GM23338 (cell line): Measurements from ENCODE around the gene ITIH4.
A peak's percentile ranks its signal among the peaks of the same experiment; 100 is the strongest.

ENCODE experiments used
- EZH2 ChIP-seq: fragments of 200-600 bp; sonication (generic); IDR thresholded peaks from one replicate; pipeline ENCODE4 v1.8.0; 2017; ENCODE audit warnings: antibody characterized with exemption, mild to moderate bottlenecking, low read depth; ENCODE audit not compliant: unreplicated experiment
- EZH2phosphoT487 ChIP-seq: fragments of 200-600 bp; sonication (generic); IDR thresholded peaks from one replicate; pipeline ENCODE4 v1.8.1; 2018; ENCODE audit warnings: antibody characterized with exemption; ENCODE audit not compliant: unreplicated experiment
- POLR2AphosphoS5 ChIP-seq: IDR thresholded peaks from 2 replicates; pipeline ENCODE4 v1.6.1; 2016; ENCODE audit warnings: antibody characterized with exemption, low read depth
- ZNF114 ChIP-seq: fragments of 250-450 bp; sonication (Bioruptor Pico); IDR thresholded peaks from 2 replicates; pipeline ENCODE4 v1.5.0; 2020; ENCODE audit warnings: mild to moderate bottlenecking, moderate library complexity
- TF ChIP-seq, protein P1 (sequence below), 2 experiments: fragments of 200-600 bp in 1 of 2; sonication (generic) in 1 of 2; conservative IDR thresholded peaks; 2 replicates each; pipeline versions ENCODE4 v1.5.1 to v1.6.1; 2016 to 2017; ENCODE audit warnings: antibody characterized with exemption in 2 of 2, low read depth in 2 of 2, mild to moderate bottlenecking in 2 of 2, moderate library complexity in 1 of 2
- TF ChIP-seq, protein P2 (sequence below): IDR thresholded peaks from one replicate; pipeline ENCODE4 v1.6.1; 2018; ENCODE audit warnings: antibody characterized with exemption; ENCODE audit not compliant: unreplicated experiment

- TF ChIP-seq POLR2AphosphoS5 (no peak), ZNF114 (CRISPR knock-in tag) (no peak), EZH2phosphoT487 (no peak), EZH2 (no peak)
- TF ChIP-seq, protein P1, sequence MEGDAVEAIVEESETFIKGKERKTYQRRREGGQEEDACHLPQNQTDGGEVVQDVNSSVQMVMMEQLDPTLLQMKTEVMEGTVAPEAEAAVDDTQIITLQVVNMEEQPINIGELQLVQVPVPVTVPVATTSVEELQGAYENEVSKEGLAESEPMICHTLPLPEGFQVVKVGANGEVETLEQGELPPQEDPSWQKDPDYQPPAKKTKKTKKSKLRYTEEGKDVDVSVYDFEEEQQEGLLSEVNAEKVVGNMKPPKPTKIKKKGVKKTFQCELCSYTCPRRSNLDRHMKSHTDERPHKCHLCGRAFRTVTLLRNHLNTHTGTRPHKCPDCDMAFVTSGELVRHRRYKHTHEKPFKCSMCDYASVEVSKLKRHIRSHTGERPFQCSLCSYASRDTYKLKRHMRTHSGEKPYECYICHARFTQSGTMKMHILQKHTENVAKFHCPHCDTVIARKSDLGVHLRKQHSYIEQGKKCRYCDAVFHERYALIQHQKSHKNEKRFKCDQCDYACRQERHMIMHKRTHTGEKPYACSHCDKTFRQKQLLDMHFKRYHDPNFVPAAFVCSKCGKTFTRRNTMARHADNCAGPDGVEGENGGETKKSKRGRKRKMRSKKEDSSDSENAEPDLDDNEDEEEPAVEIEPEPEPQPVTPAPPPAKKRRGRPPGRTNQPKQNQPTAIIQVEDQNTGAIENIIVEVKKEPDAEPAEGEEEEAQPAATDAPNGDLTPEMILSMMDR (conservative IDR thresholded peaks at IDR 0.05; ENCODE audit: low read depth in 2 of 2) = peak; percentile 42 to 43
- TF ChIP-seq, protein P2, sequence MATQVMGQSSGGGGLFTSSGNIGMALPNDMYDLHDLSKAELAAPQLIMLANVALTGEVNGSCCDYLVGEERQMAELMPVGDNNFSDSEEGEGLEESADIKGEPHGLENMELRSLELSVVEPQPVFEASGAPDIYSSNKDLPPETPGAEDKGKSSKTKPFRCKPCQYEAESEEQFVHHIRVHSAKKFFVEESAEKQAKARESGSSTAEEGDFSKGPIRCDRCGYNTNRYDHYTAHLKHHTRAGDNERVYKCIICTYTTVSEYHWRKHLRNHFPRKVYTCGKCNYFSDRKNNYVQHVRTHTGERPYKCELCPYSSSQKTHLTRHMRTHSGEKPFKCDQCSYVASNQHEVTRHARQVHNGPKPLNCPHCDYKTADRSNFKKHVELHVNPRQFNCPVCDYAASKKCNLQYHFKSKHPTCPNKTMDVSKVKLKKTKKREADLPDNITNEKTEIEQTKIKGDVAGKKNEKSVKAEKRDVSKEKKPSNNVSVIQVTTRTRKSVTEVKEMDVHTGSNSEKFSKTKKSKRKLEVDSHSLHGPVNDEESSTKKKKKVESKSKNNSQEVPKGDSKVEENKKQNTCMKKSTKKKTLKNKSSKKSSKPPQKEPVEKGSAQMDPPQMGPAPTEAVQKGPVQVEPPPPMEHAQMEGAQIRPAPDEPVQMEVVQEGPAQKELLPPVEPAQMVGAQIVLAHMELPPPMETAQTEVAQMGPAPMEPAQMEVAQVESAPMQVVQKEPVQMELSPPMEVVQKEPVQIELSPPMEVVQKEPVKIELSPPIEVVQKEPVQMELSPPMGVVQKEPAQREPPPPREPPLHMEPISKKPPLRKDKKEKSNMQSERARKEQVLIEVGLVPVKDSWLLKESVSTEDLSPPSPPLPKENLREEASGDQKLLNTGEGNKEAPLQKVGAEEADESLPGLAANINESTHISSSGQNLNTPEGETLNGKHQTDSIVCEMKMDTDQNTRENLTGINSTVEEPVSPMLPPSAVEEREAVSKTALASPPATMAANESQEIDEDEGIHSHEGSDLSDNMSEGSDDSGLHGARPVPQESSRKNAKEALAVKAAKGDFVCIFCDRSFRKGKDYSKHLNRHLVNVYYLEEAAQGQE = no peak
Measured at GRCh38 chr3:52879090-52879489, 48.6 kb upstream of the ITIH4 start.
